GM19240 (cell line): ENCODE measurements around the gene FZR1.

Experiments used
- DNase-seq: peaks from one replicate; pipeline ENCODE4 v3.0.0; 2011; ENCODE audit warnings: low spot score; ENCODE audit not compliant: insufficient read length

Gene FZR1

DNA sequence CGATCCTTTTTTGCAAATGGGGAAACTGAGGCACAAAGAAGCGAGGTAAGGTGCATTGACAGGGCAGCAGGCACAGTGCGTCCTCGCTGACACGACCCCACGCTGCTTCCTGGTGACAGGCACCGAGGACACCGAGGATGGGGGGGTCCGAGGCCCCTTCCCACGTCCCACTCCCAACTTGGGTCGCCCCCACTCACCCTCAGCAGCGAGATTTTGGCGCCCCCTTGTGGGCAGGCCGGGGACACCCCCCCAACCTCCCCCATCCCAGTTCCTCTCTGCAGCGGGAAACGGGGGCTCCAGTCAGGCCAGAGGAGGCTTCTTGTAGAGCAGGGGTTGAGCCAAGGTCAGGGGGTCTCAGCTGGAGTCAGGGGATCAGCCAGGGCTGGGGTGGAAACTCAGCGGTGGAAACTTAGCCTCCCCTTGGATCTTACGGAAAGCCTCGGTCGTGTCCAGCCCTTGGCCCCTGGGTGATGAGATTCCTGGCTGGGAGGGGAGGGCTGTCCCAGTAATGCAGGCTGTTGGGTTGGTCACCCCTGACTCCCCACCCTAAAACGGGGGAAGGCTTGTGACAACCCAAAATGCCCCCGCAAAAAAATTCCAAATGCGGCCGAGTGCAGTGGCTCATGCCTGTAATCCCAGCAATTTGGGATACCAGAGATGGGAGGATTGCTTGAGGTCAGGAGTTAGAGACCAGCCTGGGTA, 34.0 kb upstream of the FZR1 start:
- DNase-seq = no peak

- DNase-seq = no peak
Observed at GRCh38 chr19:3474010-3474409, 32.1 kb upstream of the FZR1 start.

DNA sequence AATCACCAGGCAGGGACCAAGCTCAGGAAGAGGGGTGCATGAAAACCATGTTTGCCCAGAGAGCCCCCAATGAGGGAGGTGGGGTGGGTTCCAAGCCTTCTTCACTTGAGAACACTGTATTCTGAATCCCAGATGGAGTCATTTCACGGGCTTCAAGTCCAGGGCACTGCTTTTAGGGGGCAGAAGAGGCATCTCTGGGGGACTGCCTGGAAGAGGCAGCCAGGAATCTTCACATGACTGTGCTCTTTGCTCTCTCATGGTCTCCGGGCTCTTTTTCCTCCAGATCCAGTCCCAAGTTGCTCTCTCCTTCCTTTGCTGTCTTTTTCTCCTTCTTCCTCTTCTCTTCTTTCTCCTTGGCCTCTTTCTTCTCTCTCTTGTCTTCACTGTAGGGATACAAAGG, 31.5 kb upstream of the FZR1 start:
- no peak for DNase-seq

GRCh38 chr19:3475449-3475848, 30.7 kb upstream of the FZR1 start:
- no peak for DNase-seq

DNA sequence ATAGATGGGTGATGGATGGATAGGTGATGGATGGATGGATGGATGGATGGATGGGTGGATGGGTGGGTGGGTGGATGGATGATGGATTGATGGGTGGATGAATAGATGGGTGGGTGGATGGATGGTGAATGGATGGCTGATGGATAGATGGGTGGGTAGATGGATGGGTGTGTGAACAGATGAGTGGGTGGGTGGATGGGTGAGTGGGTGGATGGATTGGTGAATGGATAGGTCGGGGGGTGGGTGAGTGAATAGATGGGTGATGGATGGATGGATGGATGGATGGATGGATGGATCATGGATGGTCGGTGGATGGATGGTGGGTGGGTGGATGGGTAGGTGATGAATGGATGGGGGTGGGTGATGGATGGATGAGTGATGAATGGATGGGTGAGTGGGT, 29.3 kb upstream of the FZR1 start:
- DNase-seq = no peak

- DNase-seq = no peak
Observed at GRCh38 chr19:3477506-3477905, 28.6 kb upstream of the FZR1 start.

- no peak for DNase-seq
Observed at GRCh38 chr19:3477951-3478350, 28.2 kb upstream of the FZR1 start.

- DNase-seq = no peak
Observed at GRCh38 chr19:3478409-3479176, 27.5 kb upstream of the FZR1 start.

DNA sequence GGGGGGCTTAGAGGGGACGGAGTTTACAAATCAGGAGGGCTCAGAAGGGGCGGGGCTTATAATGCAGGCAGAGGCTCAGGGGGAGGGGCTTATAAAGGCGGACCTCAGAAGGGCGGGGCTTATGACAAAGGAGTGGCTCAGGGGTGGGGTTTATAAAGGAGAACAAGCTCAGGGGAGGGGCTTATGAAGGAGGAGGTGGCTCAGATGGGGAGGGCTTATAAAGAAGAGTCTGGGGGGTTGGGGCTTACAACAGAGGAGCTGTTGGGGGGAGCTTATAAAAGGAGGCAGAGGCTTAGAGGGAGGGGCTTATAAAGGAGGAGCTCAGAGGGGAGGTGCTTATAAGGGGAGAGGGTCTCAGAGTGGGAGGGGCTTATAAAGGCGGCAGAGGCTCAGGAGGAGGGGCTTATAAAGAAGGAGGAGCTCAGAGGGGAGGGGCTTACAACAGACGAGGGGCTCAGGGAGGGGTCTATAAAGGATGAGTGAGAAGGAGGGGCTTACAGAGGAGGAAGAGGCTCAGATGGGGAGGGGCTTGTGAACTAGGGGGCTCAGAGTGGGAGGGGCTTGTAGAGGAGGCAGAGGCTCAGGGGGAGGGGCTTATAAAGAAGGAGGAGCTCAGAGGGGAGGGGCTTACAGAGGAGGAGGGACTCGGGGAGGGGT, 26.8 kb upstream of the FZR1 start:
- no peak for DNase-seq

- no peak for DNase-seq
Observed at GRCh38 chr19:3479834-3480215, 26.3 kb upstream of the FZR1 start.

GRCh38 chr19:3480383-3481091, 25.6 kb upstream of the FZR1 start, which contains the start of gene SMIM24:
TSS of gene SMIM24 (minus strand) at chr19:3480525. CDS start at chr19:3480463, 62 bp downstream.
- no peak for DNase-seq

DNA sequence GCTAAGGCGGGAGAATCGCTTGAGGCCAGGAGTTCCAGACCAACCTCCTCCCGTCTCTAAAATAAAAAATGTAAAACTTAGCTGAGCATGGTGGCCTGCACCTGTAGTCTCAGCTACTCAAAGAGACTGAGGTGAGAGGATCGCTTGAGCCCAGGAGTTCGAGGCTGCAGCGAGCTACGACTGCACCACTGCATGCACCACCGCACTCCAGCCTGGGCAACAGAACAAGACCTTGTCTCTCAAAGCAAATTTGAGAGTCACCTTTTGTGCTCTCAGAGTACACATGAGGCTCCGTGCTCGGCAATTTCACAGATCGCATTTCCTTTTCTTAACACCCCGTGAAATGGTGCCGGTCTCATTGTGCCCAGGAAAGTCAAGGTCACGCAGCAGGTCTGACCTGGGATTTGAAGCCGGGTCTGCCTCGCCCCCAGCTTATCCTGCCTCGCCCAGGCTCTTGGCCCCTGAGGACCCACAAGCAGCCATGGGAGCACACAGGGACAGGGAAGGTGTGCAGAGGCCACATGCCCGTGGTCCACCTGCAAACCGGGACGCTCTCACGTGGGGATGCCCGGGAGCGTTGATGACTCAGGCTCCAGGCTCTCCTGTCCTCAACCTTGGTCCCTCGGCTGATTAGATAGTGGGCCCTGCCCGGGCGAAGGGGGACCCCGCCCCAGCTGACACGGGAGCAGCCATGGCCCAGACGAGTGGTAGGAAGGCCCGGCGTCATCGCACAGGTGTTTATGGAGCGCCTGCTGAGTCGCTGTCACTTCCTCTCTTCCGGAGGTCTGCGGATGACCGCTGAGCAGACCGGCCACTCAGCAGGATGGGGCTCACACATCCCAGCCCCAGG, 24.6 kb upstream of the FZR1 start:
- no peak for DNase-seq

- no peak for DNase-seq
Observed at GRCh38 chr19:3482507-3483225, 23.4 kb upstream of the FZR1 start.

- no peak for DNase-seq
Observed at GRCh38 chr19:3483226-3483628, 22.9 kb upstream of the FZR1 start, which contains the start of gene SMIM44. TSS of gene SMIM44 (minus strand) at chr19:3483441. CDS start at chr19:3483403, 38 bp downstream.

DNA sequence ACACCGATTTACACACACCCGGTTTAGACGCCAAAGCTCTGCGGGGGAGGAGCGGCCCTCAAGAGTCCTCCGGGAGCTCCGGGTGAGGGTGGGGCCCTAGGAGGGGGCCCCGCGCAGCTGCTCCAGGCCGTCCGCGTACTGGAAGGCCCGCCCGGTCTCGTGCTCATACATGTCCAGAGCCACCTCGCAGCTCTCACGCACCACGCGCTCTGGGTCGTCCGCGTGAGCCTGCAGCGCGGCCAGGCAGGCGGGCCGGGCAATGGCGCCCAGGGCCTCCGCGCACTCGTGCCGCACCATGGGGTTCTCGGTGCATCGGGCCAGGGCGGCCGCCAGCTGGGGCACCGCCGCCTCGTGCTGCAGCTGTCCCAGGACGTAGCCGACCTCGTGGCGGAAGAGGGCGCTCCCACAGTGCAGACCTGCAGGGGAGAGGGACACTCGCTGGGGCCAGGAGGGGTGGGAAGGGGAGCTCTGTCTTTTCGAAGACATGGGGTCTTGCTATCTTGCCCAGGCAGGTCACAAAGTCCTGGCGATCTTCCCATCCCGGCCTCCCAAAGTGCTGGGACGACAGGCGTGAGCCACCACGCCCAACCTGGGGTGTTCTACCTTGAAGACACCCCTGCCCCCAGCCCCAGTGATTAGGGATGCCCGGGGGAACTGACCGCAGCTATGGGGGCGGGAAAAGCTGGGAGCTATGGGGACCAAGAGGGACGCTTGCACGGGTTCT, 14.6 kb upstream of the FZR1 start:
- no peak for DNase-seq

GRCh38 chr19:3492131-3492839, 13.8 kb upstream of the FZR1 start:
- DNase-seq = no peak

GRCh38 chr19:3492919-3493318, 13.2 kb upstream of the FZR1 start:
- no peak for DNase-seq

DNA sequence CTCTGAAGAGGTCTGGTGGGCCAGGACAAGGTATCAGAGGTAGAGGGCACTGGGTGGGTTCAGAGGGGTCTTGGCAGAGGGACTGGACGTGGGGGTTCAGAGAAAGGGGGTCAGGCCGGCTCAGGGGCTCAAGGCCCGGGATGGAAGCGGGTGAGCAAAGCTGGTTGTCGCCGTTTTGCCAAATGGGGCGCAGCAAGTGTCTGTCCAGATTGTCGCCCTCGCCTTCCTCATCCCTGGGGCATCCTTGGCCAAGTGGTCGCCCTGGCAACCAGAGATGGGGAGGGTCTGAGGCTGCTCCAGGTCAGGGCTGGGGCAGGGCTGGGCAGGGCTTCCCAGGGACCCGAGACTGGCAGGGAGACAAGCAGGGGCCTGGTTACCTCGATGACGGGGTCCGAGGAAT, 12.5 kb upstream of the FZR1 start:
- DNase-seq = no peak

DNA sequence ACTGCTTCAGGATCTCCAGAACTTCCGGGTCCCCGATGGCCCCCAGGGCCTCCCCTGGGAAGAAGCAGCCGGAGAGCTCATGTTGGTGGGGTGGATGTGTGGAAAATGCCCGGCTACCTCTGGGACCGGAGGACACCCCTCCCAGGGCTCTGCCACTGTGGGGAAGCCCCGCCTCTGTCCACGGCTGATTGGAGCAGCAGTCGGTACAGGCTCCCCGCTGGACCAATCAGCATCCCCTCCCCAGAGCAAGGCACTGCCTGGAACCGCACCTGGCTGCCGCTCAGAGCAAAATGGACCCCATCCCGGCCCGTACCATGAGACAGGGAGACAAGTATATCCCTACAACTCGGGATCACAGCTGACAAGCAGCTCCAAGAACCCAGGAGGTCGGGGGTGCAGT, 12.1 kb upstream of the FZR1 start:
- DNase-seq = peak; percentile 61
